Activated gamma-delta T cell treated with Interleukin-2 at 50 U/mL for 16 hours (primary cell): ENCODE data around the gene SLC4A3.
A peak's percentile ranks its signal among the peaks of the same experiment; 100 is the strongest.
"Not testable (repeated sequence)": the region's sequence is repeated elsewhere in the genome, so short reads cannot be mapped to it uniquely, and the experiment has no call there.

Experiments used
- DNase-seq: peaks from one replicate; pipeline ENCODE4 v3.0.0-alpha.2; 2020

Gene SLC4A3

DNA sequence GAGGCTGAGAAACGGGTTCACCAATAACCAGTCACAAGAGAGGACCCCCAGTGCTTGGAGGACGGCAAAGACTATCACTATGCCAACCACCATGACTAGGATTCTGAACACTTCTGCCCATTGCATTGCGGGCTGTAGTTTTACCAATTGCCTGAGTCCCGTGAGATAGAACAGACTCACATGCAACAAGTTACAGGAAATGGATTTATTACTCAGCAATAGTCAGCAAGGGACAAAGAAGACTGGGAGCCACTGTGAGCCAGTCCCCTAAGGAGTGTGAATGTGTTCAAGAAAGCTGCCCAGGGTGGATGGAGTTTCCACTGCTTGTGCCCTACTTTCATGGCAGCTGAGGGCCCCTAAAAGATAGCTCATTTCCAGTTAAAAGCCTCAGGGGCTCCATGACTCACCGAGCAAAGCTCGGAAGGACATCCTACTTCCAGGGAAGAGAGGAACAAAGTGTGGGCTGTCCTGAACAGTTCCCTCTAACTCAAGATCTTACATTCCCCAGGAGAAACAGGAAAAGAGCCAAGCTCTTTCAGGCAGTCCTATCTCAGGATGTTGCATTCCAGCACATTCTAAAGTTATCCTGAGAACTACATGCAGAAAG, 54.4 kb downstream of the SLC4A3 start:
- DNase-seq, result no peak

GRCh38 chr2:219683474-219683873, 56.0 kb downstream of the SLC4A3 start:
- not testable (repeated sequence) for DNase-seq

DNA sequence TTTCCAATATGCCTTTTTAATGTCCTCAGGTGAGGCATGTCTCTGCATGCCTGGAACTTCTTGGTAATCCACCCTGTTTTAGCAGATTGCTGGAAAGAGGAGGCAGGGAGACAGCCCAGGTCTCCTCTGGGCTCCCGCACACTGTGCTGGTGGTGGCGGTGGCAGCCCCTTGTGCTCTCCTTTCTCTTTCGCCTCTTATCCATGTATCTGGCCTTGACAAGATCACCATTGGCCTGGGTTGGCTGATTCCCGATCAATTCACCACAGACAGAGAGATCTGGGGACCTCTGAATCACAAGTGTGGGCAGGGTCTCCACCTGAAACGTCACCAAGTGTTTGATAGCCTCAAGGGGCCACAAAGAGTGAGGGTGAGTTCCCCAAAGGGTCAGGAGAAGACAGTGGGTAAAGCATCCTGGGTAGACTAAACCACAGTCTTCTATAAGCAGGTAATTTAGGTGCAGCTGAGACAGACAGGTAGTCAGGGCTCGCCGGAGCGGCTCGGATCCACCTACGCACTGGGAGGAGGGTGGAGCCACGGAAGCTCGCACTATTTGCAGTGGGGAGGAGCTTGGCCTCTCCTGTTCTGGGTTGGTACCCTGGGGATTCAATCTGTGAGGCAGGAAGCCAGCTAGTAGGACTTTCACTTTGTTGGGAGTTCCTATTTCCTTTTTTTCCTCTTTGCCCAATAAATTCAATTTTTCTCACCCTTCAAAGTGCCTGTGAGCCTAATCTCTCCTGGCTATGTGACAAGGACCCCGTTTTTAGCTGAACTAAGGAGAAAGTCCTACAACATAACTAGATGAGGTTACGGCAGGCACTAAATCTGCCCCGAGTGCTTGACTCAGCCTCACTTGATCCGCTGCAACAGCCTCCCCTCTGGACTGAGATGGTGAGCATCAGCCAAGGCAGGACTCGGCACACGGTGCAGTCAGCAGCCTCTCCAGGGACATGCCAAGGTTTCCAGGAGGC, 57.6 kb downstream of the SLC4A3 start:
- DNase-seq, result no peak

- no peak for DNase-seq
Measured at GRCh38 chr2:219687272-219687671, 59.8 kb downstream of the SLC4A3 start.

DNA sequence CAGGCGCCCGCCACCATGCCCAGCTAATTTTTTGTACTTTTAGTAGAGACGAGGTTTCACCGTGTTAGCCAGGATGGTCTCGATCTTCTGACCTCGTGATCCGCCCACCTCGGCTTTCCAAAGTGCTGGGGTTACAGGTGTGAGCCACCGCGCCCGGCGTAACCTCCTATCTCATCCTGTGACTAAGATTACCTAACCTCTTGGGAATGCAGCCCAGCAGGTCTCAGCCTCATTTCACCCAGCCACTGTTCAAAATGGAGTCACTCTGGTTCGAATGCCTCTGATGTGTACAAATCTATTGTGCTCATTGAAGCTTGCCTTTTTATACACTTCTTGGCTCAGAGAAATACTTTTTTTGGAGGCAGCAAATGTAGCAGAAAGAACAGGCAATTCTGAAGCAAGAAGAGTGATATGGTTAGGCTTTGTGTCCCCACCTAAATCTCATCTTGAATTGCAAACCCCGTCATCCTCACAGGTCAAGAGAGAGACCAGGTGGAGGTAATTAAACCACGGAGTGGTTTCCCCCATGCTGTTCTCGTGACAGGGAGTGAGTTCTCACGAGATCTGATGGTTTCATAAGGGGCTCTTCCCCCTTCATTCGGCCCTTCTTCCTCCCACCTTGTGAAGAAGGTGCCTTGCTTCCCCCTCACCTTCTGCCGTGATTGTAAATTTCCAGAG, 60.6 kb downstream of the SLC4A3 start:
- DNase-seq, result no peak

GRCh38 chr2:219688560-219689445, 61.4 kb downstream of the SLC4A3 start:
- DNase-seq, result no peak

DNA sequence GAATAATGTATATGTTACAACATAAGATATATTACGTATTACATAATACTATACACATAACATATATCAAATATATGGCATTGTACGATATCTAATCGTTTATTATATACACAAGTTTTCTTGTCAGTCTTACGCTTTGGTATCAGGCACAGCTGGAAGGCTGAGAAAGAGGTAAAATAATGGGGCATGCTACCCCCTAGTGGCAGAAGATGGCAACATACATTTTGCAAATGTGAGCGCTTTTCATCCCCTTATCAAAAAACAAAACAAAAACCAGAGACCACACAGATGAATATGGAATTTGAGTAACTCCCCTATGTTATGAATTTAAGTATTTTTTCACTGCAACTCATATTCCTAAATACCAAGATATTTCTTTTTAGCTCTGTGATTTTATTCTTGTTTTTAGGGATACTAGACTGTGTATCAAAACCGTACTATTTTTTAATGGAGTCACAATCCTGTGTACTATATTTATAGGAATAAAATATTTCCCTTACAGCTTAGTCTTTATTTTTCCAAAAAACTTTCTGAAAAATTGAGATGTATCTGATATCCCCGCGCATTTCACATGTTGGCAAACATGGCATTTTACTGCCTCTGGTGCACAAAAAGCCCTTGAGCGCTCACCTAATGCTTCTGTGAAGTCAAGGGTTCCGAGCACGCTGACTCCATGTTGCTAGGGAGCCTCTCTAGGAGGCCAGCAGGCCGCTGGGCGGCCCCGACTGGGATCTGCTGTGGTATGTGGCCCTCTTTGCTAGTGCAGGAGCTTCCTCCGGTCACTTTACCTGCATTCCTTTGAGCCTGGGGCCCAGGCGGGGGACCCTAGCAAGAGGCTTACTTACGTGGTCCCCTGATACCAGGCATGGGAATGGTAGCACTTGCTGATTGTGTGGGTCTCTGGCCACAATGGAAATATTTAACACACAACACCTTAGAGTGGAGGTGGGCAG, 62.5 kb downstream of the SLC4A3 start:
- DNase-seq, result peak; percentile 17

GRCh38 chr2:219691571-219691970, 64.1 kb downstream of the SLC4A3 start:
- DNase-seq, result no peak
